HepG2 (cell line): ENCODE measurements around the gene LCN2. TPM values are rescaled to one million over a fixed set of nuclear protein-coding genes. Genes with fewer than 3 reads are reported as not detected.

ENCODE experiments used
- ARHGAP35 ChIP-seq: sonication (generic); formaldehyde crosslinking; IDR thresholded peaks from 2 replicates; pipeline ENCODE4 v1.9.0; 2022; ENCODE audit warnings: mild to moderate bottlenecking, inconsistent platforms, moderate library complexity, missing genetic modification reagents, borderline replicate concordance
- ATF7 ChIP-seq, 2 experiments: fragments of 450-650 bp in 1 of 2; sonication (generic) in 1 of 2; formaldehyde crosslinking in 1 of 2; IDR thresholded peaks; 2 replicates each; pipeline versions ENCODE4 v1.4.0 to v1.6.1; 2016 to 2020; ENCODE audit warnings: antibody characterized with exemption in 1 of 2, mild to moderate bottlenecking in 1 of 2, missing genetic modification reagents in 1 of 2
- BRCA1 ChIP-seq: sonication (generic); formaldehyde crosslinking; IDR thresholded peaks from 2 replicates; pipeline ENCODE4 v1.4.0; 2020; ENCODE audit warnings: missing genetic modification reagents
- EEA1 ChIP-seq: sonication (generic); formaldehyde crosslinking; IDR thresholded peaks from 2 replicates; pipeline ENCODE4 v1.5.1; 2020; ENCODE audit warnings: mild to moderate bottlenecking, missing genetic modification reagents, borderline replicate concordance
- MIXL1 ChIP-seq: IDR thresholded peaks from 2 replicates; pipeline ENCODE4 v1.6.1; 2016
- PHF8 ChIP-seq: sonication (generic); formaldehyde crosslinking; IDR thresholded peaks from 2 replicates; pipeline ENCODE4 v1.5.0; 2020; ENCODE audit warnings: missing genetic modification reagents
- POGZ ChIP-seq: sonication (generic); formaldehyde crosslinking; IDR thresholded peaks from 2 replicates; pipeline ENCODE4 v1.4.0; 2020; ENCODE audit warnings: mild to moderate bottlenecking, missing genetic modification reagents
- SNAPC2 ChIP-seq: sonication (generic); formaldehyde crosslinking; IDR thresholded peaks from 2 replicates; pipeline ENCODE4 v1.8.1; 2022; ENCODE audit warnings: mild to moderate bottlenecking, missing genetic modification reagents
- STAT6 ChIP-seq: sonication (generic); formaldehyde crosslinking; IDR thresholded peaks from 2 replicates; pipeline ENCODE4 v1.4.0; 2020; ENCODE audit warnings: missing genetic modification reagents, mild to moderate bottlenecking, borderline replicate concordance
- TARDBP ChIP-seq: sonication (generic); formaldehyde crosslinking; IDR thresholded peaks from 2 replicates; pipeline ENCODE4 v1.8.0; 2022; ENCODE audit warnings: mild to moderate bottlenecking, missing genetic modification reagents
- ZBTB34 ChIP-seq: sonication (generic); formaldehyde crosslinking; IDR thresholded peaks from 2 replicates; pipeline ENCODE4 v1.8.0; 2022; ENCODE audit warnings: mild to moderate bottlenecking, missing genetic modification reagents
- ZFP82 ChIP-seq: sonication (generic); formaldehyde crosslinking; IDR thresholded peaks from 2 replicates; pipeline ENCODE4 v1.5.1; 2020; ENCODE audit warnings: mild to moderate bottlenecking, missing genetic modification reagents, borderline replicate concordance
- ZNF121 ChIP-seq: sonication (generic); formaldehyde crosslinking; IDR thresholded peaks from 2 replicates; pipeline ENCODE4 v1.5.0; 2020; ENCODE audit warnings: mild to moderate bottlenecking, missing genetic modification reagents
- ZNF124 ChIP-seq: sonication (generic); formaldehyde crosslinking; IDR thresholded peaks from 2 replicates; pipeline ENCODE4 v1.4.0; 2020; ENCODE audit warnings: missing genetic modification reagents
- ZNF296 ChIP-seq: sonication (generic); formaldehyde crosslinking; conservative IDR thresholded peaks from 2 replicates; pipeline ENCODE4 v1.5.0; 2020; ENCODE audit warnings: mild to moderate bottlenecking, missing genetic modification reagents
- ZNF512B ChIP-seq: sonication (generic); formaldehyde crosslinking; IDR thresholded peaks from 2 replicates; pipeline ENCODE4 v1.5.1; 2020; ENCODE audit warnings: missing genetic modification reagents, mild to moderate bottlenecking, borderline replicate concordance
- polyA plus RNA-seq, 8 experiments: library from polyadenylated mRNA; depleted of rRNA in 3 of 8; stranded (reverse) in 7 of 8; unstranded in 1 of 8; fragments of >200 nt; fragmentation: Illumina TruSeq in 4 of 8; extraction: Trizol in 4 of 8; gene quantifications; 2 replicates each; pipeline versions ENCODE4 v1.2.1 to v1.2.3, GENCODE V29; 2011 to 2016; ENCODE audit warnings: low read depth in 4 of 8, missing spikeins in 1 of 8, mixed read lengths in 1 of 8; ENCODE audit not compliant: insufficient read depth in 1 of 8
- total RNA-seq, 5 experiments: library from RNA; depleted of rRNA; stranded (reverse); fragments of >200 nt; fragmentation: Illumina TruSeq; extraction: Trizol; gene quantifications; 2 replicates each; pipeline ENCODE4 v1.2.3, GENCODE V29; 2016; ENCODE audit warnings: low read depth in 1 of 5
- TF ChIP-seq, protein P1 (sequence below): sonication (generic); formaldehyde crosslinking; IDR thresholded peaks from 2 replicates; pipeline ENCODE4 v1.5.1; 2020; ENCODE audit warnings: missing genetic modification reagents, mild to moderate bottlenecking, borderline replicate concordance

Gene LCN2
- total and polyA plus RNA-seq, 2 of the 13 experiments (the other 11 are each of a cell fraction or from before 2014, with no cell fraction given), result 0.38 to 1.4 TPM

DNA sequence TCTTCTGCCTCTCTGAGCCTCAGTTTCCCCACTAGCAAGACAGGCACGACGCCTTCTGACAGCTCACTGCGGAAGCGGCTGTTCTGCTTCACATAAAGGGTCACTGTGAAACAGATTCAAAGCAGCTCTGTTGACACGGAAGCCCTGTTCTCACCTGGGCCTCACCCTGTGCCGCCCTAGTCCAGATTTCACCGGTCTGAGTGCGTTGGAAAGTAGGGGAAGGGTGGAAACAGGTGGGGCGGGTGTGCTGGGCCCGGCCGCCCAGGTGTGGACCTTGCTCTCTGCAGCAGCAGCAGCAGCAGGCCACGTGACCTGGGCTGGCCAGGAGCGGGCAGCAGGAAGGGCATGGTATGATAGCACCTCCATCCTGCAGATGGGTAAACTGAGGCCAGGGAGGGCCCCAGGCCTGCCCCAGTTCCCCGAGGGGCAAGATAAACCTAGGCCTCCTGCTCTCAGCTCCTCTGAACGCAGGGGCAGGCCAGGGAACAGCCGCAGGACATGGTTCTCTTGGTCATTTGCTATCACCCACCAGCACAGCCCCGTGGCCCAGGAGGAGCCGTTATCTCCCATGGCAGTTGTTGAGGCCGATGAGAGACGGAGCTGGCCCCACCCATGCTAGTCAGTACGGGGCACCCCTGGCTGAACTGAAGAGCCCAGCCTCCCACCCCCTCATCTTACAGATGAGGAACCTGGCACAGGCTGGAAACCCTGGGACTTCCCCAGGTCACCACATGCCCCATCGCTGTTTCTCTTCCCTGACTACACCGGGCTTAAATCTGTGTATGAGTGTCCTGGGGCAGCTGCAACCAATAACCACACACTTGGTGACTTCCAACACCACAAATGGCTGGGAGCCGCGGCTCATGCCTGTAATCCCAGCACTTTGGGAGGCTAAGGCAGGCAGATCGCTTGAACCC lies 33.8 kb upstream of the LCN2 start (continued):
- TF ChIP-seq BRCA1, result no peak
- 0 out of 2 replicates have a peak, but pooled peaks have one; percentile 17 for TF ChIP-seq ZNF296 (CRISPR knock-in tag)
- TF ChIP-seq ZFP82 (CRISPR knock-in tag), result peak; percentile 60; the same call in 1 of the 2 replicates
- TF ChIP-seq TARDBP (CRISPR knock-in tag), result peak; percentile 94
- peak; percentile 53 for TF ChIP-seq PHF8 (CRISPR knock-in tag)
- no peak for TF ChIP-seq ZNF124
- TF ChIP-seq, protein P1, sequence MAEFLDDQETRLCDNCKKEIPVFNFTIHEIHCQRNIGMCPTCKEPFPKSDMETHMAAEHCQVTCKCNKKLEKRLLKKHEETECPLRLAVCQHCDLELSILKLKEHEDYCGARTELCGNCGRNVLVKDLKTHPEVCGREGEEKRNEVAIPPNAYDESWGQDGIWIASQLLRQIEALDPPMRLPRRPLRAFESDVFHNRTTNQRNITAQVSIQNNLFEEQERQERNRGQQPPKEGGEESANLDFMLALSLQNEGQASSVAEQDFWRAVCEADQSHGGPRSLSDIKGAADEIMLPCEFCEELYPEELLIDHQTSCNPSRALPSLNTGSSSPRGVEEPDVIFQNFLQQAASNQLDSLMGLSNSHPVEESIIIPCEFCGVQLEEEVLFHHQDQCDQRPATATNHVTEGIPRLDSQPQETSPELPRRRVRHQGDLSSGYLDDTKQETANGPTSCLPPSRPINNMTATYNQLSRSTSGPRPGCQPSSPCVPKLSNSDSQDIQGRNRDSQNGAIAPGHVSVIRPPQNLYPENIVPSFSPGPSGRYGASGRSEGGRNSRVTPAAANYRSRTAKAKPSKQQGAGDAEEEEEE (CRISPR knock-in tag), result no peak
- TF ChIP-seq MIXL1 (CRISPR knock-in tag), result peak; percentile 85
- 0 out of 2 replicates have a peak, but pooled peaks have one; percentile 83 for TF ChIP-seq ARHGAP35 (CRISPR knock-in tag)
- peak; percentile 96; the same call in 1 of the 2 replicates for TF ChIP-seq STAT6 (CRISPR knock-in tag)
- TF ChIP-seq ZBTB34 (CRISPR knock-in tag), result peak; percentile 78
- TF ChIP-seq EEA1, result no peak
- TF ChIP-seq ZNF121 (CRISPR knock-in tag), result peak; percentile 89
- no peak for TF ChIP-seq ATF7 (IDR thresholded peaks at IDR 0.05)
- peak; percentile 90; the same call in 1 of the 2 replicates for TF ChIP-seq ATF7 (CRISPR knock-in tag; IDR thresholded peaks at IDR 0.05)
- peak; percentile 64; the same call in 1 of the 2 replicates for TF ChIP-seq ZNF512B (CRISPR knock-in tag)
- 0 out of 2 replicates have a peak, but pooled peaks have one; percentile 86 for TF ChIP-seq SNAPC2
- peak; percentile 87 for TF ChIP-seq POGZ
